Measurements from ENCODE around the gene SH3TC1.

DNA sequence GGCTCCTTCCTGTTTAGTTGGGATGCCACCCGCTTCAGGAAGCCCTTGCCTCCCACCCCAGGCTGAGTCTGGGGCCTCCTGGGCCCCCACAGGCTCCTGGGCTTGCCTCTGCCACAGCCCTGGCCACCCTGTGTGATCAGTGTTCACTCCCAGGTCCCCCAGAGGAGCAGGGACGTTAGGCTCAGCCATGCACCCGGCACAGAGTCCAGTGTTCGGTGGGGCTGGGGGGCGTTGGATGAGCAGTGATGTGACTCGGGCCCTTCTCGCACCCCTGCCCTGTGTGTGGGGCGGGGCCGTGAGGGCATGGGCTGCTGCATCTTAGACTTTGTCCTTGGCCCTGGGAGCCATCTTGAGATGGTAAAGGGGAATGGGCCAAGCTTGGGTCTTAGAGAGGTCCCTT lies 40.6 kb downstream of the SH3TC1 start:
- TF ChIP-seq, protein P1, sequence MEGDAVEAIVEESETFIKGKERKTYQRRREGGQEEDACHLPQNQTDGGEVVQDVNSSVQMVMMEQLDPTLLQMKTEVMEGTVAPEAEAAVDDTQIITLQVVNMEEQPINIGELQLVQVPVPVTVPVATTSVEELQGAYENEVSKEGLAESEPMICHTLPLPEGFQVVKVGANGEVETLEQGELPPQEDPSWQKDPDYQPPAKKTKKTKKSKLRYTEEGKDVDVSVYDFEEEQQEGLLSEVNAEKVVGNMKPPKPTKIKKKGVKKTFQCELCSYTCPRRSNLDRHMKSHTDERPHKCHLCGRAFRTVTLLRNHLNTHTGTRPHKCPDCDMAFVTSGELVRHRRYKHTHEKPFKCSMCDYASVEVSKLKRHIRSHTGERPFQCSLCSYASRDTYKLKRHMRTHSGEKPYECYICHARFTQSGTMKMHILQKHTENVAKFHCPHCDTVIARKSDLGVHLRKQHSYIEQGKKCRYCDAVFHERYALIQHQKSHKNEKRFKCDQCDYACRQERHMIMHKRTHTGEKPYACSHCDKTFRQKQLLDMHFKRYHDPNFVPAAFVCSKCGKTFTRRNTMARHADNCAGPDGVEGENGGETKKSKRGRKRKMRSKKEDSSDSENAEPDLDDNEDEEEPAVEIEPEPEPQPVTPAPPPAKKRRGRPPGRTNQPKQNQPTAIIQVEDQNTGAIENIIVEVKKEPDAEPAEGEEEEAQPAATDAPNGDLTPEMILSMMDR (IDR thresholded peaks at IDR 0.05), result no peak
- TF ChIP-seq POLR2AphosphoS5 (IDR thresholded peaks at IDR 0.05; ENCODE audit: insufficient read depth in 1 of 2, low read depth in 1 of 2), result no peak
- TF ChIP-seq POLR2A (IDR thresholded peaks at IDR 0.05), result no peak

Measured in vagina (tissue), 2 donors.